LNCaP clone FGC (cell line): ENCODE results near the gene TMEM184A.

ENCODE experiments used
- DNase-seq: peaks from one replicate; pipeline ENCODE4 v3.0.0-alpha.2; 2011; ENCODE audit warnings: low read depth
- H3K4me3 ChIP-seq: 2 replicates; pipeline ENCODE4 v1.5.1; 2011; ENCODE audit warnings: mild to moderate bottlenecking, low read depth, low read length, control low read depth
- TF ChIP-seq, protein P1 (sequence below): IDR thresholded peaks from 2 replicates; pipeline ENCODE4 v1.5.1; 2012; ENCODE audit warnings: mild to moderate bottlenecking; ENCODE audit not compliant: control insufficient read depth, insufficient read depth; ENCODE audit errors: extremely low read depth

The TMEM184A gene

DNA sequence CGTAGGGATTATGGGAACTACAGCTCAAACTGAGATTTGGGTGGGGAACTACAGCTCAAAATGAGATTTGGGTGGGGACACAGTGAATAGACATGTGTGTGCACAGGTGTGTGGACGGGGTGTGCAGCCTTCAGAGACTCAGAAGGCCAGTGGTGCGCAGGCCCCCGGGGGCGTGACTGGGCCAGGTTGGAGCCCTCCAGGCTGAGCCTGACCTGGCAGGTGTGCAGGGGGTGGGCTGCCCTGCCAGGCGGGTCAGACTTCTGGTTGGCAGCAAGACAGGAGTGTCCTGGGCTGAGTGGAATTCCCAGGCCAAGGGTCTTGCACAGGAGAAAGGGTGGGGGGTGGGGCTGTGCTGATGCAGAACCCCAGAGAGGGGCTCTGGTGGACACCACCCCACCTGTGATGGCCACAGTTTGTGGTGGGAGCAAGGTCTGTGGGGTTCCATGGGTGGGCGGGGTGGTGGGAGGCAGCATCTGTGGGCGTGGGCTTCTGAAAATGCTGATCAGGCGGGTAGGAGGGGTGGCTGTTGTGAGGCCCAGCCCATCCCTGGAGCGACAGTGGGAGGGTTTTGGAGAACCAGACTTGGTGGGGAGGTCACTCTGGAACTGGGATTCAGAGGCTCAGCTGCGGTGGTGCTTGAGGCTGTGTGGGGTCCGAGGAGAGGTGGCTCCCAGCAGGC, 43.1 kb upstream of the TMEM184A start:
- TF ChIP-seq, protein P1, sequence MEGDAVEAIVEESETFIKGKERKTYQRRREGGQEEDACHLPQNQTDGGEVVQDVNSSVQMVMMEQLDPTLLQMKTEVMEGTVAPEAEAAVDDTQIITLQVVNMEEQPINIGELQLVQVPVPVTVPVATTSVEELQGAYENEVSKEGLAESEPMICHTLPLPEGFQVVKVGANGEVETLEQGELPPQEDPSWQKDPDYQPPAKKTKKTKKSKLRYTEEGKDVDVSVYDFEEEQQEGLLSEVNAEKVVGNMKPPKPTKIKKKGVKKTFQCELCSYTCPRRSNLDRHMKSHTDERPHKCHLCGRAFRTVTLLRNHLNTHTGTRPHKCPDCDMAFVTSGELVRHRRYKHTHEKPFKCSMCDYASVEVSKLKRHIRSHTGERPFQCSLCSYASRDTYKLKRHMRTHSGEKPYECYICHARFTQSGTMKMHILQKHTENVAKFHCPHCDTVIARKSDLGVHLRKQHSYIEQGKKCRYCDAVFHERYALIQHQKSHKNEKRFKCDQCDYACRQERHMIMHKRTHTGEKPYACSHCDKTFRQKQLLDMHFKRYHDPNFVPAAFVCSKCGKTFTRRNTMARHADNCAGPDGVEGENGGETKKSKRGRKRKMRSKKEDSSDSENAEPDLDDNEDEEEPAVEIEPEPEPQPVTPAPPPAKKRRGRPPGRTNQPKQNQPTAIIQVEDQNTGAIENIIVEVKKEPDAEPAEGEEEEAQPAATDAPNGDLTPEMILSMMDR: no peak
- H3K4me3 ChIP-seq: no peak overlapping the region

DNA sequence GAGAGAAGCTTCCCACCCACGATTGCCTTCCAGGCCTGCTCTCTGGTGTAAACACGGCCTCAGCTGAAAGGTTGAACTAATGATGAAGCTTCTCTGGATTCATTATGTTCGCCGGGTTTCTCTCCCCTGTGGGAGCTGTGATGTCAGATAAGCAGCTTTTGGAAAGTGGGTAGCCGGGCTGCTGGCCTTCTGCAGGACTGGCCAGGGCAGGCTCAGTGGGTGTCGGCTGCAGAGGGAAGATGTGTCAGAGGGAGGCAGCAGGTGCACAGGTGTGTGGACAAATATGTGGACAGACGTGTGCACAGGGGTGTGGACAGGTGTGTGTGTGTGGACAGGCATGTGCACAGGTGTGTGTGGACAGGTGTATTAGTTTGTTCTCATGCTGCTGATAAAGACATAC, 42.3 kb upstream of the TMEM184A start:
- TF ChIP-seq, protein P1: no peak
- no peak overlapping the region for H3K4me3 ChIP-seq
- DNase-seq: no peak

More for the DNA sequence above, 43.1 kb upstream of the TMEM184A start:
- DNase-seq: no peak

DNA sequence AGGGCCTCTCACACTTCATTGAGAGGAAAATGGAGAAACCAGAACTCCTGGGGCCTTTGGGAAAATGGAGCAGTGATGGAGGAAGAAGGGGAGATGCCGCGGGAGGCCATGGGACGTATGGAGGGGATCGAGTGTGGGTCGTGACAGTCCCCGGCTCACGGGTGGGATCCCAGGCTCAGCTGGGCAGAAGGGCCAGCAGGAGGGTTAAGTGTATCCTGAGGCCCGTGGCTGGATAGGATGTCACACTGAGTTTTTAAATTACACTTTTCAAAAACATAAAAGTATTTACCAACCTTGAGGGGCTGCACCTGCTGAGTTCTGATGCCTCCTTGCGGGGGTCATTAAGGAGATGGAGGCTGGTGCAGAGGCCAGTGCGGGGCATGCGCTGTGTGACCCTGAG, 41.8 kb upstream of the TMEM184A start:
- TF ChIP-seq, protein P1: no peak
- H3K4me3 ChIP-seq: no peak overlapping the region
- no peak for DNase-seq

DNA sequence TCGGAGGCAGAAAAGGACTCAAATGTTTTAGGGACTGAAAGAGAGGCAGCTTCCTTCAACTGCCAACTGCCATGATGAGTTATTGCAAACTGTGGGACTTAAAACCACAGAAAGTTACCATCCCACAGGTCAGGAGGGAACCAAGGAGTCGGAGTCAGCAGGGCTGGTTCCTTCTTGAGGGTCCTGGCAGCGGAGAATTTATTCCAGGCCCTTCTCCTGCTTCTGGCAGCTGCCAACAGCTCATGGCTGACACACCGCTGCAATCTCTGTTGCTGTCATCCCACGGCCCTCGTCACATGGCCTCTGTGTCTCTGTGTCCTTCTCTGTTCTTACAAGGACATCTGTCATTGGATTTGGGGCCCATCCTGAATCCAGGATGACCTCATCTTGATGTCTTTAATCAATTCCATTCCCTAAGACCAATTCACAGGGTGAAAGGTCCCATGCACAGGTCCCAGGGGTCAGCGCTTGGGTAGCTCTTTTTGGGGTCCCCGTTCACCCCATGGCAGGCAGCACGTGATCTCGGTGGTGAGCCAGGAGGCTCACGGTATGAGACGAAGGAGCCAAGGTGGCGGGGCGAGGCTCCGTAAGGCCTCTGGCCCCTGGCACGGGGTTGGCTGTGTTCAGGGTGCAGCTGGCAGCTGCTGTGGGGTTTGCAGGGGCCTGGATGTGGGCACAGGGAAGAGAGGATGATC, 41.2 kb upstream of the TMEM184A start:
- DNase-seq: no peak
- TF ChIP-seq, protein P1: no peak
- H3K4me3 ChIP-seq: no peak overlapping the region

DNA sequence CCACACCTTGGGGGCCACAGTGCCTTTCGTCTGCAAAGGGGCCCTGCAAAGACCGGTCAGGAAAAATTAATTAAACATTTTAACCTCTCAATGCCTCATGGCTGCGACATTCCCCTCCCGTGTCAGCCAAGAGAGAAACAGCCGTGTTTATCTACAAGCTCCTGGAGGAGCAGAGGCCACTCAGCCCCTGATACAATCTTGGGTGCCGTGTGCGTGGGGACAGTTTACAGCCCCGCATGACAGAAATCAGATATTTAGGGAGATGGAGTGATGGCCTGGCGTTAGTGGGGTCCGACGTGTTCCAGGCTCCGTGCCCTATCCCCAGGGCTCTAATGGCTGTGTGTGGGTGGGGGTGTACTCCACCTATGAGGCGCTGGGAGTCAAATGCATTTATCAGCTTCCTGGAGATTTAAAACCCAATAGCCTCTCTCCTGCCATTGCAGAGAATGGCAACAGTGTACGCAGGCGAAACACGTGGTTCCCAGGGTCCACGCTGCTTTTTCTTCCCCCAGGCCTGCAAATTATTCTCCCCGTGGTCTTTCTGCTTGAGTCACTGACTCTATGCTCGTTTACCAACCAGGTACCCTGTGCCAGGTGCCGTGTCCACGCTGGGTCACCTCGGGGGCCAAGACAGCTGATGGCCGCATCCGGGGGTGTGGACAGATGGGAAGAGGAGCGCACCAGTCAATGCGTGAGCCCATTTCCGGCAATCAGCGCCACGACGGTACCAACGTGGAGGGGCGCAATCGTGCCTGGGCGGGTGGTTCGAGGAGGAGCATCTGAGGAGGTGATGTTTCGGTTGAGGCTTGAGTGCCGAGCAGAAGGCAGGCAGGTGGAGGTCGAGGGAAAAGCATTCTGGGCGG, 40.4 kb upstream of the TMEM184A start:
- no peak overlapping the region for H3K4me3 ChIP-seq
- TF ChIP-seq, protein P1: no peak
- DNase-seq: no peak

DNA sequence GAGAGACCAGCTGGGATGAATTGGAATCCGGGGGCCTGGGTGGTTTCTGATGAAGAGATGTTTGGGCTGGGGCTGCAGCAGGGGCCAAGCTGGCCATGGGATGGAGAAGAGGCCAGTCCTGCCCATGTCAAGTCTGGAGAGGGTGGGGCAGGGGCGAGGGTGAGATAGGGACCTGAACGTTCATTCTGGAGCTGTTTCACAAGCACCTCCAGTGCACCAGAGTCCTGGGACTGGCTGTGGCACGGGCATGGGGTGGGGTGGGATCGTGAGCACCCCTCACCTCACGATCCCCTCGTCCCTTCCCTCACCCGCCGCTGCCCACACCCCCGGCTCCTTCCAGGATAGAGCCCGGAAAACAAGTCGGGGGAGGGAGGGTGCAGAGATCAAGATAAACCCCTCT, 39.6 kb upstream of the TMEM184A start:
- no peak overlapping the region for H3K4me3 ChIP-seq
- TF ChIP-seq, protein P1: no peak
- no peak for DNase-seq
